ENCODE data around the gene PHTF1. TPM values are rescaled to one million over a fixed set of nuclear protein-coding genes. Genes with fewer than 3 reads are reported as not detected.

Gene PHTF1
- total RNA-seq, 1 donor from 2014 or later: 107 TPM

GRCh38 chr1:113786069-113786468 lies 26.8 kb upstream of the PHTF1 start:
- Mint-ChIP-seq H3K27me3 (ENCODE audit: unreplicated experiment) (no peaks in the 10 kb centered on the region), H3K27ac (ENCODE audit: unreplicated experiment) (no peak overlapping the region), H3K36me3 (ENCODE audit: unreplicated experiment) (no peaks in the 10 kb centered on the region), H3K4me1 (ENCODE audit: low read depth, unreplicated experiment) (peaks cover 10% of the 10 kb centered on the region), H3K9me3 (ENCODE audit: unreplicated experiment) (no peaks in the 10 kb centered on the region), H3K4me3 (ENCODE audit: unreplicated experiment) (no peak overlapping the region)
- DNase-seq: no peak
- TF ChIP-seq CTCF (IDR thresholded peaks at IDR 0.05; ENCODE audit: partially characterized antibody, unreplicated experiment): no peak

GRCh38 chr1:113784104-113784779 lies 25.0 kb upstream of the PHTF1 start:
- Mint-ChIP-seq H3K4me1 (ENCODE audit: low read depth, unreplicated experiment) (peaks cover 10% of the 10 kb centered on the region), H3K4me3 (ENCODE audit: unreplicated experiment) (no peak overlapping the region), H3K9me3 (ENCODE audit: unreplicated experiment) (no peaks in the 10 kb centered on the region), H3K36me3 (ENCODE audit: unreplicated experiment) (no peaks in the 10 kb centered on the region), H3K27ac (ENCODE audit: unreplicated experiment) (no peak overlapping the region), H3K27me3 (ENCODE audit: unreplicated experiment) (no peaks in the 10 kb centered on the region)
- DNase-seq: no peak
- TF ChIP-seq CTCF (IDR thresholded peaks at IDR 0.05; ENCODE audit: partially characterized antibody, unreplicated experiment): no peak

GRCh38 chr1:113783254-113784103 lies 24.2 kb upstream of the PHTF1 start:
- Mint-ChIP-seq H3K36me3 (ENCODE audit: unreplicated experiment) (no peaks in the 10 kb centered on the region), H3K9me3 (ENCODE audit: unreplicated experiment) (no peaks in the 10 kb centered on the region), H3K4me3 (ENCODE audit: unreplicated experiment) (no peak overlapping the region), H3K27ac (ENCODE audit: unreplicated experiment) (no peak overlapping the region), H3K4me1 (ENCODE audit: low read depth, unreplicated experiment) (peaks cover 10% of the 10 kb centered on the region), H3K27me3 (ENCODE audit: unreplicated experiment) (no peaks in the 10 kb centered on the region)
- no peak for DNase-seq
- no peak for TF ChIP-seq CTCF (IDR thresholded peaks at IDR 0.05; ENCODE audit: partially characterized antibody, unreplicated experiment)

- peaks cover 10% of the 10 kb centered on the region for H3K4me1 Mint-ChIP-seq (ENCODE audit: low read depth, unreplicated experiment)
- no peaks in the 10 kb centered on the region for H3K36me3 Mint-ChIP-seq (ENCODE audit: unreplicated experiment)
- H3K4me3 Mint-ChIP-seq (ENCODE audit: unreplicated experiment): no peak overlapping the region
- H3K9me3 Mint-ChIP-seq (ENCODE audit: unreplicated experiment): no peaks in the 10 kb centered on the region
- no peak overlapping the region for H3K27ac Mint-ChIP-seq (ENCODE audit: unreplicated experiment)
- no peak for DNase-seq
- TF ChIP-seq CTCF (IDR thresholded peaks at IDR 0.05; ENCODE audit: partially characterized antibody, unreplicated experiment): no peak
- H3K27me3 Mint-ChIP-seq (ENCODE audit: unreplicated experiment): no peaks in the 10 kb centered on the region
These were observed 23.1 kb upstream of the PHTF1 start for GRCh38 chr1:113782406-113782805.

Measured in glutamatergic neuron (in vitro differentiated cells).